Measurements from ENCODE around the gene DPM2.

The DPM2 gene

DNA sequence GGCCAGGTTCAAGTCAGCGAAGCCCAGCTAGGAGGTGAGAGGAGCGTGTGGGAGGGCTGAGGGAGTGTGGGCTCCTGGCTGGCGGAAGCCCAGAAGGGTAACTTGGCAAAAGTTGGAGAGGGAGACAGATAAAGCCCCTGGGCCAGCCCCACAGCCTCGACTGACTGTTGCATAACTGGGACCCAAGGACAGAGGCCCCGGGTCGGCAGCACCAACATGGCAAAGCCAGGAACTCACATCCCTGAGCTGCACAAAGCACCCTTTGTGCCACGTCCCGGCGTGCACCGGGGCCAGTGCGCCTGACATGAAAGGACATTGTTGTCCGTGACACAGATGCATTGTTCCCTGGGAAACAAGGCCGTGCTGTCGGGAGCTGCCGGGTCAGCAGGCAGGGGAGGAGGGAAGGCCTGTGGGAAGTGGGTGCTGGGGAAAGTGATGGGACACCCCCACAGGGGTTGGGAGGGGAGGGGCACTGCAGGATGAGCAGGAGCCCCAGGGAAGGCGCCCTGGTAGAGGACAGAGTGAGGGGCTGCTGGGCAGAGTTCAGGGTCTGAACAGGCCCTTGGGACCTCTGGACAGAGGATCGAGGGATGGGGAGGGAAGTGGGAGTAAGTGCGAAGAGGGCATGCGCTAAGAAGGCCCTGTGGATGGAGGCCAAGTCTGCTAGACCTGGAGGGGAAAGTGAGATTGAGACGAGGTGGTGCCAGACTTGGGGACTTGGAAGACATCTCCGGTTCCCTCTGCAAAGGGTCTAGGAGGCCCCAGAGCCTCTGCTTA lies 13.0 kb upstream of the DPM2 start:
- no peak overlapping the region for H3K4me3 ChIP-seq (ENCODE audit: low read depth, low read length)
- TF ChIP-seq, protein P1, sequence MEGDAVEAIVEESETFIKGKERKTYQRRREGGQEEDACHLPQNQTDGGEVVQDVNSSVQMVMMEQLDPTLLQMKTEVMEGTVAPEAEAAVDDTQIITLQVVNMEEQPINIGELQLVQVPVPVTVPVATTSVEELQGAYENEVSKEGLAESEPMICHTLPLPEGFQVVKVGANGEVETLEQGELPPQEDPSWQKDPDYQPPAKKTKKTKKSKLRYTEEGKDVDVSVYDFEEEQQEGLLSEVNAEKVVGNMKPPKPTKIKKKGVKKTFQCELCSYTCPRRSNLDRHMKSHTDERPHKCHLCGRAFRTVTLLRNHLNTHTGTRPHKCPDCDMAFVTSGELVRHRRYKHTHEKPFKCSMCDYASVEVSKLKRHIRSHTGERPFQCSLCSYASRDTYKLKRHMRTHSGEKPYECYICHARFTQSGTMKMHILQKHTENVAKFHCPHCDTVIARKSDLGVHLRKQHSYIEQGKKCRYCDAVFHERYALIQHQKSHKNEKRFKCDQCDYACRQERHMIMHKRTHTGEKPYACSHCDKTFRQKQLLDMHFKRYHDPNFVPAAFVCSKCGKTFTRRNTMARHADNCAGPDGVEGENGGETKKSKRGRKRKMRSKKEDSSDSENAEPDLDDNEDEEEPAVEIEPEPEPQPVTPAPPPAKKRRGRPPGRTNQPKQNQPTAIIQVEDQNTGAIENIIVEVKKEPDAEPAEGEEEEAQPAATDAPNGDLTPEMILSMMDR (IDR thresholded peaks at IDR 0.05; ENCODE audit: low read depth, low read length): no peak

DNA sequence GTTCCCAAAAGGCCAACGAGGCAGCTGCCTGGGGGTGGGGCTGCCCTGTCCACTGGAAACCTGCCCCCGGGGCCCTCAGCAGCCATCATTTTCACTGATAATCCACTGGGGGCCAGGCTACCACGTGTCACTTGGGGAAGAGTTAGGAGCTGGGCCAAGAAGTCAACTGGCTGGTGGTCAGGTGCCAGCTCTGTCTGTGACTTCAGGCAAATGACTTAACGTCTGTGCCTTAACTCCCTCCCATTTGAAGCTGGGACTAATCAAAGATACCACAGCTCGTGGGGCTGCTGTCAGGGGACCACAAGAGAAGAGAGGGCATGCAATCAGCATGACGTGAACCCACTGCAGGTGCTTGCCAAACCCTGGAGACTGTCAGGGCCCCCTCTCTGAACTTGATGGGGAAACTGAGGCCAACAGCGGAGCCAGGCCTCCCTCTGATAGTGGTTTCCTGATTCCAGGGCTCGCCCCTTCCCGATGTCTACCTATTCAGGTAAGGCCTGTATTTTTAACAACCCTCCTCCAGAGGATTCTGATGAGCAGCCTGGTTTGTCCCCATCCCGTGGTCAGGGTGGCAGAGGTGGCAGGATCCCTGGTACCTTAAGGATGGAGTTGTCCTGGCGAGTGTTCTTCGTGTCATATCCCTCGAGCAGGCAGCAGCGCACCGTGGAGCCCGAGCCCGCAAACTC lies 12.3 kb upstream of the DPM2 start:
- TF ChIP-seq, protein P1 (IDR thresholded peaks at IDR 0.05; ENCODE audit: low read depth, low read length): no peak
- H3K4me3 ChIP-seq (ENCODE audit: low read depth, low read length): no peak overlapping the region

DNA sequence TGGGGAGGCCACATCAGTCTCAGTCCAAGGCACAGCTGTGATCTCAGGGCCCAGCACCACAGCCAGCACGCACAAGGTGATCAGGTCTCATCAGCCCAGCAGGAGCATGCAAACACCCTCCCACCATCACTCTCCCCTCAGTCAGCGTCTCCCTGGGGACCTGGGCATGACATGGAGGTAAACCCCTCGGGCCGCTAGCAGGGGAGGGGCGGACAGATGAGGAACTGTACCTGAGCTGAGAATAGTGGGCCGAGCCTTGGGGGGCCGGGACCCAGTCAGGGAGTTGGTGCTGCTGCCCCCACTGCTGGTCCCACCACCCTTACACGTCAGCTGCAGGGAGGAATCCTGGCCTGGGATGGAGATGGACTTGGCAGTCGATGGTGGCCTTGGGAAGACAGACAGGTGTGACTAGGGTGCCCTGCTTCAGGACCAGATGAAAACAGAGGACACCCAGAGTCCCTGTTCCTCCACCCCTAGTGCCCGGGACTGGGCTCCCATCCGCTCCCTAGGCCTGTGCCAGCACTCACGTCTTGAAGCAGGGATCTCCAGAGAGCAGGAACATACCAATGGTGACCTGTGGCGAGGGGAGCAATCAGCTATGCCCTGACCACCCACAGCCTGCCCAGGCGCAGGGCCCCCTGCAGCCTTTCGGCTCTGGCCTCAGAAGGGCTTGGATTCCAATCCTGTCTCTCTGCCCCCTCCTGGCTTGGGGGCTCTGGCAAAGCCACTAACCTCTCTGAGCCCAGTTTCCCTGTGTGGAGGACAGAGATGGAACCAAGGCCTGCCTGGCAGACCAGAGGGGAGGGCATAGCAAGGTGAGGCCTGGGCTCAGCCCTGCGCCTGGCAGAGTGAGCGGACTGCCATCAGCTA lies 10.4 kb upstream of the DPM2 start:
- TF ChIP-seq, protein P1 (IDR thresholded peaks at IDR 0.05; ENCODE audit: low read depth, low read length): no peak

DNA sequence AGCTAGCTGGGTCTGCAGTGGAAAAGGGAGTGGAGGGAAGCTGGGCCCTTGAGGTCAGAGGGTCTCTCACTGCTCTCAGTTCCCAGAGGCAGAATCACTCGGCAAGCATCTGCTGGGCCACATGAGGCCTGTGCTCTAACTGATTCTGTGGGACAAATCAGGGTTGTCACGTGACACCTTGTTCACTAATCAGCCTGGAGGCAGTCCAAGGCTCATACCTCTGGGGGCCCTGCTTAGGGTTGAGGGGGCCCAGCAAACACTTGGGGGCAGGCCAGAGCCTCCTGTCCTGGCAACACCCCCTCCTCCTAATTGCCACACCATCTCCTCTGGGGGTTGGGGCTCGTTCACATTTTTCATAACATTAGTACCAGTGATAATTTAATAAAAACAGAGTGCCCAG lies 9.1 kb upstream of the DPM2 start:
- TF ChIP-seq, protein P1 (IDR thresholded peaks at IDR 0.05; ENCODE audit: low read depth, low read length): no peak

More for the DNA sequence above, 10.4 kb upstream of the DPM2 start:
- H3K4me3 ChIP-seq (ENCODE audit: low read depth, low read length): no peak overlapping the region

DNA sequence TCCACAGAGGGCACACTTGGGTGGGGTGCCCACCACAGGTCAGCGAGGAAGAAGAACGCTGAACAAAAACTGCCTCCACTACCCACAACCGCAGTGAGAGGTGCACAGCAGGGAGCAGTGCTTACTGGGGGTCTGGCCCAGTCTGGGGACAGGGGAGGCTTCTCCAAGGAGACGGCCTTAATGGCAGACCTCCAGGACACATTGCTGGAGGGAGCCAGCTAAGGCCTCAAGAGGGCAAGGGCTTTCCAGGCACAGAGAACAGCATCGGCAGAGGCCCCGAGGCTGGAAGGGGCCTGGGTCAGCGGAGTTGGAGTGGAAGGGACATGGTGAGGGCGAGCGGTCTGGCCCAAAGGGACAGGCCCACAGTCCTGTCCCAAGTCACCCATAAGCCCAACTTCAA lies 8.3 kb upstream of the DPM2 start:
- TF ChIP-seq, protein P1 (IDR thresholded peaks at IDR 0.05; ENCODE audit: low read depth, low read length): no peak
- no peak overlapping the region for H3K4me3 ChIP-seq (ENCODE audit: low read depth, low read length)

More for the DNA sequence above, 9.1 kb upstream of the DPM2 start:
- no peak overlapping the region for H3K4me3 ChIP-seq (ENCODE audit: low read depth, low read length)

DNA sequence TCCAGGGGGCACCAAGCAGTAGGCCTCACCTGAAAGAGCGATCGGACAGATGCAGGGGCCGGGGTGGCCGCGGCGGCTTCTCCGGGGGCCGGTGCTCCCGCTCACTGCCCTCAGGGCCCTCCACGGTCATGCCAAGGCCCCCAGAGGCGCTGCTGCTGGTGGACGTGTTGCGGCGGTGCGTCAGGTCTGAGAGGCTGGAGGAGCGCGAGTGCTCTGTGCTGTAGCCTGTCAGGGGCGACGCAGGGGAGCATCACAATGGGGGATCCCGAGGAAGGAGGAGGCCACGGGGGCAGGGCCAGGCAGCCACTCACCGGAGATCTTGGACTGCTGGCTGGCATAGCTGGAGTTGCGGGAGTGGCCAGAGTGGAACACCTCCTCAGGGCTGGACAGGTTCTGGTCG lies 7.7 kb upstream of the DPM2 start:
- TF ChIP-seq, protein P1 (IDR thresholded peaks at IDR 0.05; ENCODE audit: low read depth, low read length): no peak
- no peak overlapping the region for H3K4me3 ChIP-seq (ENCODE audit: low read depth, low read length)
